Measurements from ENCODE around the gene TMEM45B. TPM values are rescaled to one million over a fixed set of nuclear protein-coding genes. Genes with fewer than 3 reads are reported as not detected.

The TMEM45B gene
- total RNA-seq, 1 experiment from 2014 or later, result 16.1 TPM

- peak; percentile 1 for DNase-seq
- Mint-ChIP-seq H3K27ac (ENCODE audit: unreplicated experiment) (no peak overlapping the region), H3K4me1 (ENCODE audit: low read depth, unreplicated experiment) (no peaks in the 10 kb centered on the region), H3K9me3 (ENCODE audit: low read depth, unreplicated experiment) (no peaks in the 10 kb centered on the region), H3K36me3 (ENCODE audit: insufficient read depth, unreplicated experiment) (peaks cover 15% of the 10 kb centered on the region), H3K4me3 (ENCODE audit: low read depth, unreplicated experiment) (peak overlapping the region; percentile 75), H3K27me3 (ENCODE audit: unreplicated experiment) (no peaks in the 10 kb centered on the region)
- CTCF ChIA-PET, result no interaction called here
- no TSS peak for BruUV-seq (replicated peaks)
- no peak for TF ChIP-seq CTCF (IDR thresholded peaks at IDR 0.05; ENCODE audit: unreplicated experiment)
- intact Hi-C loops (cut with micrococcal nuclease; ENCODE audit: unreplicated experiment), result no loop called here
These were observed 78.9 kb downstream of the TMEM45B start for GRCh38 chr11:129894278-129895125.

- peak within 1 kb of the TSS; percentile 75 for H3K4me3 Mint-ChIP-seq (ENCODE audit: low read depth, unreplicated experiment)
- DNase-seq, result peak; percentile 83
- H3K27me3 Mint-ChIP-seq (ENCODE audit: unreplicated experiment), result no peaks in the 10 kb centered on the region
- TF ChIP-seq CTCF (IDR thresholded peaks at IDR 0.05; ENCODE audit: unreplicated experiment), result no peak
- no TSS peak for BruUV-seq (replicated peaks)
- H3K27ac Mint-ChIP-seq (ENCODE audit: unreplicated experiment), result peak within 1 kb of the TSS; percentile 68
- intact Hi-C loops (cut with micrococcal nuclease; ENCODE audit: unreplicated experiment), result no loop called here
- CTCF ChIA-PET, result interaction anchor here (0.8 kb wide), 1 partner anchor 236 kb away, joined by 4 read pairs; no protein-coding TSS in a partner anchor
- no peaks in the 10 kb centered on the region for H3K4me1 Mint-ChIP-seq (ENCODE audit: low read depth, unreplicated experiment)
- no peaks in the 10 kb centered on the region for H3K9me3 Mint-ChIP-seq (ENCODE audit: low read depth, unreplicated experiment)
- peaks cover 15% of the 10 kb centered on the region for H3K36me3 Mint-ChIP-seq (ENCODE audit: insufficient read depth, unreplicated experiment)
These were observed 79.7 kb downstream of the TMEM45B start, which contains the start of gene NFRKB for GRCh38 chr11:129895126-129896041. NFRKB (minus strand) TSS chr11:129895578; CDS start chr11:129892849, 2,729 bp downstream.

DNA sequence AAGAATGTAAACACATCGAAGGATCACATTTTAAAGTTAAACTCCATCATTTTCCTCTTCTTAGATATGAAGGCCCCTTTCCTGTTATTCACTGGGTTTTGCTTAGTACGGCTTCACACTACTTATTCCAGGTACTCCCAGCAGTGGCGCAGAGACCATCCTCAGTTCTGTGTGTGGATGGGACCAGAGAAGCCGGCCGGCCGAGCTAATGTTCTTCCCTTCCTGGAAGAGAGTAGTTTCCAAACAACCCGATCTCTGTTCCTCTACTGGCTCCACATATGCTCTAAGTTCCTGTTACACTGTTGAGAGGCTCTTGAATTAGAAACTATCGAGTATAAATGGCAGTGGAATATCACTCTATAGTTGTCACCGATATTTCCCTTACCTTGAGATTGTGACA lies 80.4 kb downstream of the TMEM45B start:
- intact Hi-C loops (cut with micrococcal nuclease; ENCODE audit: unreplicated experiment), result no loop called here
- Mint-ChIP-seq H3K4me1 (ENCODE audit: low read depth, unreplicated experiment) (no peaks in the 10 kb centered on the region), H3K9me3 (ENCODE audit: low read depth, unreplicated experiment) (no peaks in the 10 kb centered on the region), H3K27me3 (ENCODE audit: unreplicated experiment) (no peaks in the 10 kb centered on the region), H3K36me3 (ENCODE audit: insufficient read depth, unreplicated experiment) (peaks cover 15% of the 10 kb centered on the region), H3K4me3 (ENCODE audit: low read depth, unreplicated experiment) (peak overlapping the region; percentile 75), H3K27ac (ENCODE audit: unreplicated experiment) (peak overlapping the region; percentile 68)
- CTCF ChIA-PET, result no interaction called here
- DNase-seq, result no peak
- BruUV-seq (replicated peaks), result no TSS peak
- TF ChIP-seq CTCF (IDR thresholded peaks at IDR 0.05; ENCODE audit: unreplicated experiment), result no peak

DNA sequence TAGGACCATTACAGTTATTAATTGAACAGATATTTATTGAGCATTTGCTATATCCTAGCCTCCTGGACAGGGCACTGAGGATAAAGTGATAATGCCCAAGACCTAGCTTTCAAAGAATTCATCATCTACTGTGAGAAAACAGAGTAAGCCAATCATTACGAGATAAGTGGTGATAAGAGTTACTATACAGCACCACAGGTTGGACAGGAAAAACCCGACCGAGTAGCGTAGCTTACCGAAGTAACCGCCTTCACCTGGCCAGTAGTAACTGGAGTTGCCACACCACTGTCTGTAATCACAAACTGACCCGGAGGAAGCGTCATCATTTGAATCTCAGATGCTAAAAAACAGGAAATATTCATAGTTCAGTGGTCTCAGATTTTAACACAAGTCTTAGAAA lies 89.8 kb downstream of the TMEM45B start:
- Mint-ChIP-seq H3K4me1 (ENCODE audit: low read depth, unreplicated experiment) (no peaks in the 10 kb centered on the region), H3K27ac (ENCODE audit: unreplicated experiment) (no peak overlapping the region), H3K4me3 (ENCODE audit: low read depth, unreplicated experiment) (no peak overlapping the region), H3K36me3 (ENCODE audit: insufficient read depth, unreplicated experiment) (peaks cover 4% of the 10 kb centered on the region), H3K27me3 (ENCODE audit: unreplicated experiment) (no peaks in the 10 kb centered on the region), H3K9me3 (ENCODE audit: low read depth, unreplicated experiment) (no peaks in the 10 kb centered on the region)
- no peak for TF ChIP-seq CTCF (IDR thresholded peaks at IDR 0.05; ENCODE audit: unreplicated experiment)
- intact Hi-C loops (cut with micrococcal nuclease; ENCODE audit: unreplicated experiment), result no loop called here
- DNase-seq, result no peak
- BruUV-seq (replicated peaks), result no TSS peak
- CTCF ChIA-PET, result no interaction called here

Other genes starting within 250 kb of the TMEM45B start
- 26.4 and 27.4 TPM in 2 replicates for gene NFRKB, start 79.7 kb downstream of the TMEM45B start, total RNA-seq (2022)
- 5.0 and 8.1 TPM in 2 replicates for gene PRDM10, start 187.0 kb downstream of the TMEM45B start, total RNA-seq (2022)

All from Calu3 (cell line).